HG02973 (cell line): ENCODE measurements around the gene GPR132.
"Not testable (repeated sequence)": the region's sequence is repeated elsewhere in the genome, so short reads cannot be mapped to it uniquely, and the experiment has no call there.

ENCODE experiments used
- ATAC-seq: cut with Tn5 transposase; IDR thresholded peaks from one replicate; pipeline ENCODE4 v1.9.1; 2021; ENCODE audit warnings: moderate library complexity; ENCODE audit not compliant: unreplicated experiment

Gene GPR132

DNA sequence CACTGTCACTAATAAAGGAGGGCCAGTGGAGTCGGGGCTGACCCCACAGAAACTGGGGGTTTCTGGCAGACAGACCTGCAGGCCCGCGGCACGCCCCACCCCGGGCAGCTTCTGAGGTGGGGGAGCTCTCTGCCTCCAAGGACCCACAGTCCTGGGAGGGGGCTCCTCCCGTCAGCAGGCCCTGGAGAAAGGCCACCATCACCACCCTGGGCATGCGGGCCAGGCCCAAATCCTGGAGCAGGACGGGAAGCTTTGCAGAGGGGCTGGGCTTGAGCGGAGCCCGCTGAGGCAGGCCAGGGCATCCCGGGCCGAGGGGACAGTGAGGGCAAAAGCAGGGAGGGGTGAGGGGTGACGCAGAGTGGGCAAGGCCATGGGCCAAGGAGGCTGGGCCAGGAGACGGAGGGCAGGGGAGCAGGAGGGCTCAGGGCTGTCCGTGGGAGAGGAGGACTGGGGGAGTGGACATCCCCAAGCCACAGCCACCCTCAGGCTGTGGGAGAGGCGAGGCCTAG is 11.1 kb upstream of the GPR132 start:
- ATAC-seq, result no peak

DNA sequence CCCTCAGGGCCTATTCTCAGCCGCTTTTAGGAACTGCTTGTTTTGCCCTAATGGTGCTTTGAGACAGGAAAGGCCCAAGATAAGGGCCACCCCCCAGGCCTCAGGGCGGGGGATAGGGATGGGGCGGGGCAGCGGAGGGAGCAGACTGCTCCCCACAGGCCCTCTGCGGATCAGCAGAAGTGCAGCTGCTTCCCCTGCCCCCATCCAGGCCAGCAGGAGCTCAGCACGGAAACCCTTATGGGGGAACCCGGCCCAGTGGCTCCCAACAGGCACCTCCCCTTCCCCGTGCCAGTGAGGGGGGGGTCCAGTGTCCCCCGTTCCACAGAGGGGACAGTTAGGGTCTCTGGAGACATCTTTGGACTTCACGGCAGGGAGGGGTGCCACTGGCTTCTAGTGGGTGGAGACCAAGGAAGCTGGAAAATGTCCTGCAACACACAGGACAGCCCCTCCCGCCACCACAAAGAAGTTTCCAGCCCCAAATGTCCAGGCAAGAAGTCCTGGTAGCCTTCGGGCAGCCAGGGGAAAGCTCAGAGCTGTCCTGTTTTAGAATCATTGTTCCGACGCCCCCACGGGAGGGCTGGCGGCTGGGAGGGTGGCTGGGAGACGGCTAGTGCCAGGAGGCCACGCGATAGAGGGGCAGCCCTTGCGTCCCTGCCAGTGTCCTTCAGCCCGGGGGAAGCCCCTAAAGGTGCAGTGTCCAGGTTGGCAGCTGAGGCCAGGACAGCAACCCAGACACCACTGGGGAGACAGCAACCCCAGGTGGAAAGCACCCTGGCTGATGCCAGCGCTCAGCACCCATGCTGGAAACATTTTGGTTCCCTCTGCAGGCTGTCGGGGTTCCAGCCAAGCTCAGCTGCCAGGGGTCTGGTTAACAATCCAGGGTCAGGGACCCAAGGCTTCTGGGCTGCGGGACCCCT is 10.4 kb upstream of the GPR132 start:
- no peak for ATAC-seq

DNA sequence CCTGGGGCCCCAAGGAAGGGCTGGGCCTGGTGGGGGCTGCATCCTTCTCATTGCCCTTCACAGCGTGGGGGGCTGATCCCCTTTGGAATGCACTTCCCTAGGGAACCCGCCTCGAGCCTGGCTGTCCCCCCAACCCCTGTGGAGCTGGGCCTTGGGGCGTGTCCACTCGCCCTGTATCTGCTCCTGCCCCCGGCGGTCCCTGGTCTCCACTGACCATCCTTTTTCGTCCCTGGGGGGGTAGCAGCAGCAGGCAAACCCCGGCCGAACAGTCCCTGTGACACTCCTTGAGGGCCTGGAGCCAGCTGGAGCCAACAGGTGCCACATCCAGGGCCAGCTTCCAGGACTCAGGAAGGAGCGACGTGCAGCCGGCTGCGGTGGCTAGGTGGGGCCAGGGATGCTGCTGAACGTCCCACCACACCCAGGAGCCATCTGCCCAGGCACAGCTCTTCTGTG is 9.4 kb upstream of the GPR132 start:
- no peak for ATAC-seq

DNA sequence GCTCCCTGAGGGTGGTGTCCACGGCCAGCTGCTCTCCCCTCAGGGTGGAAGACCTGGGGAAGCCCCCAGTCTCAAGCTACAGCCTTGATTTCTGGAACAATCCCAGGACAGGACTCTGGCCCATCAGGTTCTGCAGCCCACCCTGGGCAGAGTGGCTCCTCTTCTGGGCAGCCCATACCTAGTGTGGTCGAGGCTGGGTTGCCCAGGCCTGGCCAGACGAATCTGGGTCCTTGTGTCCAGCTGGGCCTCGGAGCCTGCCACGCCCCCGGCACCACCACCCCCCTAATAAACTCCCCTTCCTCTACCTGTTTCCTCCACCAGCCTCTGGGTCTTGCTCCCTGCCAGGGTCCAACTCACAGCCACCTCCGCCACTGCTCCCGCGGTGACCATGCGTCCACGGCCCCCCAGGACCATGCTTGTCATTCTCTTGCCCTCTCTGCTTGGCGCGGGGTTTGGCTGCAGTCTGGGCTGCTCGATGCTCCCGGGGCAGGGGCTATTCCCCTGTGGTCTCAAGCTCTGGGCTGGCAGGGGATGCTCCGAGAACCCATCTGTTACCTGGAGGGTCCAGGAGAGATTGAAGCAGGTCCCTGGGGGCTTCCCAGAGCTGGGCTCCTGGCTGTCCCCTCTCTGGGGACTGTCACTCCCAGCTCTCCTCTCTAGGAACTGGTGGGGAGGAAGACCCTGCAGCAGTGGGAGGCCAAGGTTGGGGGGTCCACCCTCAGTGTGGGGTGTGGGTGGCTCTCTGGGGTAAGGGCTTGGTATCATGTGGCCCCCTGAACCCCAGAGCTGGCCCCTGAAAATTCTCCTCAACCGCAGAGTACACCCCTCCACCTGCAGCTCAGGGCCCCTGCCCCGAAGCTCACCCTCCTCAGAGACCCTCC is 8.7 kb upstream of the GPR132 start:
- no peak for ATAC-seq

DNA sequence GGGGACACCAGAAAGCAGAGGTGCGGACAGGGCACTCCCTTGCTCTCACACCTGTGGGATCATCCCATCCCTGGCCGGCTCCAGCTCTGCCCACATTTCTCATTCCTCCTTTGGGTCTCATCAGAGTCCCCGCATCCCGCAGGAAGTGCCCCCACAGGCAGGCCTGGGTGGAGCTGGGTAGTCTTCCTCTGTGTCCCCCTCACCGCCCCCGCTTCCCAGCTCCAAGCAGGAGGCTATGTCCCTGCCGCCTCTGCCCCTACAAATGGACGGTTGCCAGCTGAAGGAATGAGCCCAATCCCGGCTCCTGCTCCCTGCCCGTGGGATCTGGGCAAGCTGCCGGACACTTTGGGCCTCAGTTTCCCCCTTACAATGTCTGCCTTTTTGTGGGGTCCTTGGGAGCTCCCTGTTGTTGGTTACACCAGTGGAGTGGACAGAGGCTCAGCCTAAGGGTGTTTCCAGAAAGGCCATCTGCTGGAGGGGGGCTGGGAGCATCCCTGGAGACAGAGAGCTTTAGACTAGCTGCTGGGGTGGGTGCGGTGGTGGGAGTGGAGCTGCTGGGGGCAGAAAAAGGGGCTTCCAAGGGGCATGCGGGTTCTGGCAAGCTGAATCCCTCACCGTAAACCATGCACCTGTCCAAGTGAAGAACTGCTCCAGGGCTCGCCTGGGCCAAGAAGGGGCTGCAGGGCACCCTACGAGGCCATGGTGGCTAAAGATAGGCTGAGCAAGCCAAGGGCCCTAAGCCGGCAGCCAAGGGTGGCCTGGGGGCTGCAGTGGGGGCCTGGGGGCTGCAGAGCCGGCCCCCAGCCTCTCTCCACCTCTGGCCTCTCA is 7.9 kb upstream of the GPR132 start:
- ATAC-seq, result no peak

DNA sequence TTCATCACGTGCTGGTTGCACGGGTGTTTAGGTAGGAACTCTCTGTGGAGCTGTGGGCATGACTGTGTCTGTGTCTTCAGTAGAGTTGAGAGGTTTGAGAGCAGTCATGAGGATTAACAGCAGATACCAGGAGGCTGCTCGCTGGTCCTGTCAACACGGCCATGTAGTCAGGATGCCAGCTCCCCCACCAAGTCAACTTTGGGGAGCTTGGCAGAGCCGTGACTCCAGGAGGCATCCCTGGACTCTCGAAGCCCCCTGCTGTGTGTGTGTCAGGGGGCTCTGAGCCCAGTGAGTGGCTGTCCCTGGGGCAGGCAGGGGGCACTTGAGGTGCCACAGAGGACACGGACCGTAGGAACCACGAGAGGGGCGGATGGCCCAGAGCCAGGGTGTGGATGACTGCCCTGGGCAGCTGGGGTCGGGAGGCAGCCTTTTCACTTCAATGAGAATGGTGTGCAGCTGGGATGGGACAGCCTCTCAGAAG is 7.2 kb upstream of the GPR132 start:
- no peak for ATAC-seq

DNA sequence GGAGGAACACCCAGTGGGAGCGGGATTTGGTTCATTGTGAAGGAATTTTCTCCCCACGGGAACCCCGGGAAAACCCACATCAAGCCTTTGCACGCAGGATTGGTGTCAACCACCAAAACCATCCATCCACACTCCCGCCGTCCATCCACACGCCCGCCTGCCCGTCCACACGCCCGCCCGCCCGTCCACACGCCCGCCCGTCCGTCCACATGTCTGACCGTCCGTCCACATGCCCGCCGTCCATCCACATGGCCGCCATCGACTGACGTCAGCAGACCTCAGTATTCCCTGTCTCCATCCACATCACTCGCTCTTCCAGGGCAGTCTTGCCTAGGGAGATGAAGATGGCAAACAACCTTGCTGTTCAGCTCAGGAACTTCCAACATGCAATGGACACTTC is 6.7 kb upstream of the GPR132 start:
- no peak for ATAC-seq

DNA sequence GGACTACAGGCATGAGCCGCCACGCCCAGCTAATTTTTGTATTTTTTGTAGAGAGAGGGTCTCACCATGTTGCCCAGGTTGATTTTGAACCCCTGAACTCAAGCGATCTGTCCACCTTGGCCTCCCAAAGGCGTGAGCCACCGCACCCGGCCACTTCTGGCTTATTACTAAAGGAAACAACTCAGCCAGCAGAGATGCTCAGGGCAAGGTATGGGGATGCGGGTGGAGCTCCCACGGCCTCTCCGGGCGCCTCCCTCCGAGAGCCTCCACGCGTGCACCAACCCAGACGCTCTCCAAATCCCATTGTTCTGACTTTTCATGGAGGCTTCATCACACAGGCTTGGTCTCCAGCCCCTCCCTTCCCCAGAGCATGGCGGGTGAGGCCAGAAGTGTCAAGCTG is 6.1 kb upstream of the GPR132 start:
- ATAC-seq, result no peak

DNA sequence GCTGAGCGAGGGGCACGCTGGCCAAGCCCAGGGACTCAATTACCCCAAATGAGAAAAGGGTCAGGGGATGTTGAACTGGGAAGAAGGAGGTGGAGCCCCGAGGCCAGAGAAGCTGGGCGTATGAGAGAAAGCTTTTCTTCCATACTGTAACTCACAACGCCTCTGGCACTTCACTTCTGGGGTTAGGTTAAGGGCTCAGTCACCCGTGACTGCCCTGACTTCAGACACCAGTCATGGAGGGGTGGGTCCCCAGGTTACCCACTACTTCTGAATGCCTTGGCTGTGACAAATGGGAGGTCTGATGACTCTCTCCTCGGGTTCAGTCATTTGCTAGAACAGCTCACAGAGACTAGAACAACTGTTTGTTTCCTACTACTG is 5.5 kb upstream of the GPR132 start:
- ATAC-seq, result no peak

DNA sequence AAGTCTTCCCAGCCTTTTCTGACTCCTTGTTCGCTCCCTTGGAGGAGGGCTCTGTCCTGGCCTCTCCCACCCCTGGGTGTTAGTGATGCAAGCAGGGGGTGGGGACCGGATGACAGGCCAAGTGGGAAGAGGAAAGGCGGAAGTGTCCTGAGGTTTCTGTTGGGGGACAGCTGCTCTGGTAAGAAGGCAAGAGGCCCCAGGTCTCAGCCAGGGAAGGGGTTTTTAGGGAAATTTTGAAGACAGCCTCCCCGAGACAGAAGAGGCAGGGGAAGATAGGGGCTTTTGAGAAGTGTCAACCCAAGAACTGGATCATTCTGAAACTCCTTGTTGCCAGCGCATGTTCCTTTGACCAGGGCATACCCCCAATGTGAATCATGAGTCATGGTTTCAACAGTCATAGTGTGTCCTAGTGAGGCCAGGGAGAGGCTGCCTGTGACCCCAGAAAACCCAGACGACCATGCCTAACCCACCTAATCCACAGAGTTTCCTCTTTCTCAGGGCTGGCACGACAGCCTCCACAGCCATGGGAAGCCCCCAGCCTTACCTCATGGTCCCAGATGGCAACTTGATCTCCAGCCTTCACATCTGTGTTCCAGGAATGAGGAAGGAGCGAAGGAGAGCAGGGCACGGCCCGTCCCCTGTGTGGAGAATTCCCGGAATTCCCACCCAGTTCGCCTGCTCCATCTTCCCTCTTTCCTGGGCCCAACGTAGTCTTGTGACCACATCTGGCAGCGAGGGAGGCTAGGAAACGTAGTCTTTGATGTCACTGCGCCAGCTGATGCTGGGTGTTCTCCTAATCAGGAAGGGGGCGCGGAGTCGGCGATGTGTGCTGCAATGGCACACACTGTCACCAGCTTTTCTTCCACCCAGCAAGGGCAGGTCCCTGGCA is 4.9 kb upstream of the GPR132 start:
- ATAC-seq, result peak; percentile 37

DNA sequence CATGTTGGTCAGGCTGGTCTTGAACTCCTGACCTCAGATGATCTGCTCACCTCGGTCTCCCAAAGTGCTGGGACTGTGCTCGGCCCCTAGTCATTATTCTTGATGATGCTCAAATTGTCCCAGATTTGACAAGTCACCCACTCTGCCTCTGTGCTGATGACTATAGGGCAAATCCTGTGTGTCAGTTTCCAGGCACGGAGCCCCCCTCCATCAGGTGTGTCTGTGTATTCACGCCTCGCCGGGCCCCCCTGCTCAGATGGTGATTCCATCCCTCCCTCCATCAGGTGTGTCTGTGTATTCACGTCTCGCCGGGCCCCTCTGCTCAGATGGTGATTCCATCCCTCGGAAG is 4.3 kb upstream of the GPR132 start:
- ATAC-seq, result no peak

DNA sequence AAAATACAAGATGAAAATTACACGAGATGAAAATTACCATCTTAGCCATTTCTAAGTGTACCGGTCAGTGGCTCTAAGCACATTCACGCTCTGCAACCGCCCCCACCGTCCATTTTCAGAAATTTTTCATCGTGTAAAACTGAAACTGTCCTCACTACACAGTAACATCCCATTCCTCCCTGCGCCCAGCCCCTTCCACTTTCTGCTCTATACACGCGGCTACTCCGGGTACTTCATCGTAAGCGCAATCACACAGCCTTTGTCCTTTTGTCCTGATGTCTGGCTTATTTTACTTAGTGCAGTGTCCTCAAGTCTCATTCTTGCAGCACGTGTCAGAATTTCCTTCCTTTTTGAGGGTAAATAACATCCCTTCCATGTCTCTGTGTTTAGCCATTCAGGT is 3.6 kb upstream of the GPR132 start:
- no peak for ATAC-seq

DNA sequence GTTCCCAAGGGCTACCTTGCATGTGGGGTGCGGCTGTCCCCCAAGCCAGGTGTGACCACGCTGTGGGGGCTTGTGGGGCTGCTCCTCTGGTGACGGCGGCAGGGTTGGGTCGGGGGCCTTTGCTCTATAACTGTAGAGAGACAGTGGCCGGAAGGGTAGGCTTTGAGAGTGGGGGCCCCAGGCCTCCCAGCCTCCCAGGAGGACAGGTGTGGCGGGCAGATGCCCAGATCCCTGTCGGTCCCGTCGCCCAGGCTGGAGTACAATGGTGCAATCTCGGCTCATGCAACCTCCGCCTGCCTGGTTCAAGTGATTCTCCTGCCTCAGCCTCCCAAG is 2.7 kb upstream of the GPR132 start:
- ATAC-seq, result no peak

DNA sequence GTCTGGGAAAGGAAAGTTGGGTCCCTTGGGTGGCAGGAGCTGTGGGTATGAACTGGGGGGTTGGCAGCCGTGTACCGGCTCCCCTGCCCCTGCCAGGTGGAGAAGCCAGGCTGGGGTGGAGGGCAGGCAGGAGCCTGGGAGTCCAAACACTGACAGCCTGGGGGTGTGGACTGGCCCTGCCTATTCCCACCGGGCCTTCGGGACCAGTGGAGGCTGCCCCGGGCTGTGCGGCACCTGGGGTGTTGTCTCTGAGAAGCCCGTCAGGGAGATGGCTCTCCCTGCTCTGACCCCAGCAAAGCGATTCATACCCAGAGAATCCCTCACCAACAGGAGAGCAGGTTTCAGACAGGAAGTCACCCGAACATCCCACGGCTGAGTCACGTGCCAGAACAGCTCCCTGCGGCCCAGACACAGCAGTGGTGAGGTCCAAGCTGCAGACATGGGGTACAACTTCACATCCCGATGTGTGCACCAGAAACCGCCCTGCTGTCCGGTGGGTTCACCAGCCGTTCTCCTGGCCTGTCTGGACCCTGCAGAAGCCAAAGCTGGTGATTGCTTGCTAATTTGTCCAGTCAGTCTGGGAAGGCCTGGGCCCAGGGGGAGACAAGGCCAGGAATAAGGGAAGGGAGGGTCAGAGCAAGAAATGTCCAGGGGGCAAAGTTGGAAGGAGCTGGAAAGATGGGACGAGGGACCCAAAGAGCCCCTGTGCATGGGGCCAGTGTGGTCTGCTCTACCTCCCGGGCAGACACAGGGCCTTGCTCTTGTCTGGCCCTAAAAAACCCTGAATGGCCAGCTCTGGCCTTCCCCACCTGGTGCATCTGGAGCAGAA is 2.1 kb upstream of the GPR132 start:
- no peak for ATAC-seq

DNA sequence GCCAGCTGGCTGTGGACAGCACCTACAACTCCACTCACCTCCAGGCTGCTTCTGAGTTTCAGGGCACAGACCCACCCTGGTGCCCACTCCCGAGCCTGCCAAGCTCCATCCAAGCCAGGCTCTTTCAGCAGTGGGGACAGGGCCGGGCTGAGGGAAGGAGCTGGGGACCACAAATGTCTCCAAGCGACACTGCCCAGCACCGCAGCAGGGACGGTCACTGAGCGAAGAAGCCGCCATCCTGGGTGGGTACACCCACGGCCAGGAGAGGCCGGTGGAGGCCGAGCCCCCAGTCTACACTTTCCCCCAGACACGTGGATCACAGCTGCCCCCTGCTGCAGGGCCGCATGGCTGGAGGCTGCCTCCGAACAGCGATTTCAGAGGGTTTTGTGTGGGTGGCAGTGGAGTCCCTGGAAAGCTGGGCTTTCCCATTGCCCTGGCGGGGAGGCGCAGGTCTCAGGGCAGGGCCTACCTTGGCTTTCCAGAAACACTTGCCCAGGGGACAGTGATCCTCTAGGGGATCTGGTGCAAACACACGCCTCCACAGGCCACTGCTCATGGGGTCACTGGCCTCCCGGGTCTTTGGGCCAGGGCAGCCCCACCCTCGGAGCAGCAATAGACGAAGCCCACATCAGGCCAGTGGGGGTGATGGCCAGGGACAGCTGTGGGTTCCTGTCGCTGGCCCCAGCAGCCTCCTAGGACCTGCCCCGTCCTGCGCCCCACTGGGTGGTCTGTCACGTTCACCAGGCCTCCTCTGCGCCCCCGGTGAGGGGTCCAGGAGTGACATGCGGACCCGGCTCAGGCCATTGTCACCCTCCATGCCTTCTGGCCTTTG is 1.2 kb upstream of the GPR132 start:
- ATAC-seq, result no peak

DNA sequence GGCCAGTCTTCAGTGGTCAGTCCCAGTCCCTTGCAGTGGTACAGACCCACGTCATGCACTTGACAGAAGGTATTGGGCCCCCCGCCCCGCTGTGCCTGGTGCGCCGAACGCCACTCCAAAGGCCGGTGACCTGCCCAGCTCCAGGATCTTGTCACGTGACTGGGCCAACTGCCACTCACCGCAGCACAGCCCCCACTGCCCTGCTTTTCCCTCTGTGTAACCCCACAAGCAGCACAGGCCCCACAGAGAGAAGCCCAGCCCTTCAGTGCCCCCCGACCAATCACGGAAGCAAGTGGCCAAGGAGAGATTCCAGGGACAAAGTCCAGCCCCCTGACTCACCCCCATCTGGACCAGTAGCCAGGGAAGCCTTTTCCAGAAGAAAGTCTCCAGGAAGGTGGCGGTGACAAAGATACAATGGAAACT is 498 bp downstream of the GPR132 start:
- ATAC-seq, result no peak

DNA sequence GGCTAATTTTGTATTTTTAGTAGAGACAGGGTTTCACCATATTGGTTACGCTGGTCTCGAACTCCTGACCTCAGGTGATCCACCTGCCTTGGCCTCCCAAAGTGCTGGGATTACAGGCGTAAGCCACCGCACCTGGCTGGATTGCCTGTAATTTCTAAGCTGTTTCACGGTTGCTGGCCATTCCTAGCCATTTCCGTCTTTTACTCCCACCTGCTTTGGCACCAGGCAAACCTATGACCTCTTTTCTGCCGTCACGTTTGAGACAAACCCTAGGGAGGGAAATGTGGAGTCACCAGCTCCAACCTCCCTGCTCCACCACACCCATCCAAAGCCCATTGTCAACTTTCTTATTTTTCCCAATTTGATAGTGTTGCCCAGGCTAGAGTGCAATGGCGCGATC is 1.2 kb downstream of the GPR132 start:
- no peak for ATAC-seq

DNA sequence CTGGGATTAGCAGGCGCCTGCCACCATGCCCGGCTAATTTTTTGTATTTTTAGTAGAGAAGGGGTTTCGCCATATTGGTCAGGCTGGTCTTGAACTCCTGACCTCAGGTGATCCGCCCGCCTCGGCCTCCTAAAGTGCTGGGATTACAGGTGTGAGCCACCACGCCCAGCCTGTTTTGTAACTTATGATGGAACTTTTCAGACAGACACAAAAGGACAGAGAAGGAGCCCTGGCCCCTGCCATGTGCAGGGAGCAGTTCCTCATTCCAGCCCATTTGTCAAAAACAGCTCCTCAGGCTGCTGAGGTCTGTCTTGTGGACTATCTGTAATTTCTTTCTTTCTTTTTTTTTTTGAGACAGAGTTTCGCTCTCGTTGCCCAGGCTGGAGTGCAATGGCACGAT is 1.7 kb downstream of the GPR132 start:
- ATAC-seq, result not testable (repeated sequence)
